Erythroblast (primary cell): ENCODE results near the gene ADGRG3.

ENCODE experiments used
- GATA1 ChIP-seq: IDR thresholded peaks from 2 replicates; pipeline ENCODE4 v1.6.1; 2011; ENCODE audit warnings: low read depth, mild to moderate bottlenecking, control low read depth, low read length, moderate library complexity
- POLR2A ChIP-seq: IDR thresholded peaks from 2 replicates; pipeline ENCODE4 v1.6.1; 2011; ENCODE audit warnings: mild to moderate bottlenecking, low read length

- TF ChIP-seq POLR2A (no peak), GATA1 (no peak)
Measured at GRCh38 chr16:57711346-57711745, 43.2 kb downstream of the ADGRG3 start.
